ENCODE results near the gene RPGR.

- TF ChIP-seq POLR2A (IDR thresholded peaks at IDR 0.05; ENCODE audit: low read depth) (no peak), POLR2AphosphoS5 (IDR thresholded peaks at IDR 0.05) (no peak), CTCF (IDR thresholded peaks at IDR 0.05) (no peak)
Measured at GRCh38 chrX:38236901-38237615, 90.3 kb downstream of the RPGR start.

Data from esophagus muscularis mucosa (tissue), 3 donors.